Body of pancreas (tissue), 4 donors: ENCODE results near the gene CARD11. TPM values are rescaled to one million over a fixed set of nuclear protein-coding genes. Genes with fewer than 3 reads are reported as not detected.

Experiments
- ATAC-seq: fragments of 150-250 bp; one replicate; pipeline ENCODE4 v1.9.1; 2016
- DNase-seq, 4 donors: peaks; one replicate each; pipeline ENCODE4 v3.0.0-alpha.2; 2019
- H3K27ac ChIP-seq, 4 donors: fragments of 200-600 bp; sonication (generic); 1 replicate in 3 of 4; 2 replicates in 1 of 4; pipeline versions ENCODE4 v1.5.1 to v1.6.1; 2016 to 2019; ENCODE audit warnings: mild to moderate bottlenecking in 1 of 4, mixed read lengths in 1 of 4, moderate library complexity in 1 of 4
- H3K27me3 ChIP-seq, 2 donors: fragments of 200-600 bp; sonication (generic); one replicate each; pipeline ENCODE4 v1.6.0; 2016; ENCODE audit warnings: mild to moderate bottlenecking in 1 of 2
- H3K36me3 ChIP-seq, 2 donors: fragments of 200-600 bp; sonication (generic); replicated peaks in 1 of 2; 2 replicates each; pipeline ENCODE4 v1.5.1; 2016; ENCODE audit warnings: low read depth in 2 of 2; ENCODE audit not compliant: insufficient read depth in 1 of 2
- H3K4me1 ChIP-seq: fragments of 200-600 bp; sonication (generic); one replicate; pipeline ENCODE4 v1.6.0; 2016
- H3K4me3 ChIP-seq, 2 donors: fragments of 200-600 bp; sonication (generic); 1 replicate in 1 of 2; 2 replicates in 1 of 2; pipeline ENCODE4 v1.5.1; 2016 to 2019
- H3K9me3 ChIP-seq, 3 donors: fragments of 200-600 bp; sonication (generic); 1 replicate in 2 of 3; 2 replicates in 1 of 3; pipeline ENCODE4 v1.5.1; 2016
- CTCF ChIP-seq, 7 experiments: fragments of 450-650 bp in 4 of 7; fragments of 200-600 bp in 3 of 7; sonication (generic) in 3 of 7; IDR thresholded peaks; one replicate each; pipeline ENCODE4 v1.5.1; 2016 to 2019; ENCODE audit warnings: antibody characterized with exemption in 7 of 7
- POLR2A ChIP-seq, 3 donors: fragments of 450-650 bp; IDR thresholded peaks; one replicate each; pipeline ENCODE4 v1.6.1; 2016; ENCODE audit warnings: antibody characterized with exemption in 3 of 3, mild to moderate bottlenecking in 2 of 3
- WGBS, 2 donors: methylation state at CpG; one replicate each; pipeline ENCODE4 v1.1.5; 2017; 5-methylcytosine and 5-hydroxymethylcytosine counted together
- intact Hi-C: fragments of 100-400 bp; cut with DNase I; formaldehyde crosslinking; loops from one replicate; pipeline ENCODE4 v1.15.1; 2023
- total RNA-seq, 2 donors: library from RNA; depleted of rRNA; stranded (reverse); fragments of >200 nt; gene quantifications; one replicate each; pipeline ENCODE4 v1.1.0, GENCODE V29; 2016

CARD11 gene
- total RNA-seq, 2 donors from 2014 or later = 2.0 to 3.4 TPM

- Histone ChIP-seq H3K4me1 (no peaks in the 10 kb centered on the region), H3K27me3 (no peaks in the 10 kb centered on the region), H3K9me3 (no peaks in the 10 kb centered on the region), H3K4me3 (no peak overlapping the region), H3K36me3 (no peaks in the 10 kb centered on the region), H3K27ac (no peak overlapping the region)
- intact Hi-C loops = no loop called here
- DNase-seq (no peak), ATAC-seq (no peak)
- WGBS, 2 donors = 82 to 91% methylated on average over 8 of the region's 8 CpGs
- no peak for TF ChIP-seq POLR2A (IDR thresholded peaks at IDR 0.05)
- no peak for TF ChIP-seq CTCF (IDR thresholded peaks at IDR 0.05)
These were observed 107.4 kb downstream of the CARD11 start for GRCh38 chr7:2936301-2936700.

- no peak overlapping the region for H3K27ac ChIP-seq
- DNase-seq (no peak), ATAC-seq (no peak)
- TF ChIP-seq POLR2A (IDR thresholded peaks at IDR 0.05) (no peak), CTCF (IDR thresholded peaks at IDR 0.05) (no peak)
- no peaks in the 10 kb centered on the region for H3K36me3 ChIP-seq
- 81 to 90% methylated on average over 2 to 20 of the region's 20 CpGs for WGBS, 2 donors
- H3K4me1 ChIP-seq = no peaks in the 10 kb centered on the region
- intact Hi-C loops = no loop called here
- H3K27me3 ChIP-seq = no peaks in the 10 kb centered on the region
- H3K9me3 ChIP-seq = no peaks in the 10 kb centered on the region
- H3K4me3 ChIP-seq = no peak overlapping the region
These were observed 108.5 kb downstream of the CARD11 start for GRCh38 chr7:2934984-2935740.

GRCh38 chr7:2934211-2934731 is 109.4 kb downstream of the CARD11 start:
- H3K27ac ChIP-seq = no peak overlapping the region
- no peaks in the 10 kb centered on the region for H3K4me1 ChIP-seq
- intact Hi-C loops = no loop called here
- H3K9me3 ChIP-seq = no peaks in the 10 kb centered on the region
- no peaks in the 10 kb centered on the region for H3K27me3 ChIP-seq
- no peak for TF ChIP-seq POLR2A (IDR thresholded peaks at IDR 0.05)
- no peak for TF ChIP-seq CTCF (IDR thresholded peaks at IDR 0.05)
- H3K36me3 ChIP-seq = no peaks in the 10 kb centered on the region
- no peak overlapping the region for H3K4me3 ChIP-seq
- peak in 1 of 4 donors; percentile 2 for DNase-seq
- 74 to 75% methylated on average over 15 of the region's 15 CpGs for WGBS, 2 donors
- no peak for ATAC-seq

- H3K27me3 ChIP-seq = no peaks in the 10 kb centered on the region
- no peaks in the 10 kb centered on the region for H3K36me3 ChIP-seq
- 69 to 70% methylated on average over 32 to 33 of the region's 33 CpGs for WGBS, 2 donors
- DNase-seq (peak in 1 of 4 donors; percentile 4), ATAC-seq (no peak)
- H3K4me3 ChIP-seq = no peak overlapping the region
- H3K27ac ChIP-seq = no peak overlapping the region
- no peaks in the 10 kb centered on the region for H3K4me1 ChIP-seq
- H3K9me3 ChIP-seq = no peaks in the 10 kb centered on the region
- TF ChIP-seq CTCF (IDR thresholded peaks at IDR 0.05) = no peak
- TF ChIP-seq POLR2A (IDR thresholded peaks at IDR 0.05) = no peak
- intact Hi-C loops = no loop called here
These were observed 111.0 kb downstream of the CARD11 start for GRCh38 chr7:2932402-2933251.
